Central memory CD4-positive, alpha-beta T cell (primary cell): Measurements from ENCODE around the gene GABRG2.
"Not testable (repeated sequence)": the region's sequence is repeated elsewhere in the genome, so short reads cannot be mapped to it uniquely, and the experiment has no call there.

Experiments
- DNase-seq: peaks from one replicate; pipeline ENCODE4 v3.0.0; 2022
- total RNA-seq, 3 experiments: gene quantifications; one replicate each; lab custom pipeline; 2026; lab: John Stamatoyannopoulos, UW

Gene GABRG2
- 0 reads per million in 3 experiments for total RNA-seq

GRCh38 chr5:162067655-162068411, at the start of gene GABRG2:
Gene GABRG2, plus strand, starts transcription at chr5:162067773. Its CDS starts 227 bp downstream, at chr5:162068000.
- DNase-seq, result no peak

GRCh38 chr5:162025312-162025711, 42.3 kb upstream of the GABRG2 start:
- DNase-seq, result no peak

- no peak for DNase-seq
These were observed 40.8 kb upstream of the GABRG2 start for GRCh38 chr5:162026803-162027202.

GRCh38 chr5:162037431-162037830, 30.1 kb upstream of the GABRG2 start:
- DNase-seq, result no peak

GRCh38 chr5:162047279-162047678, 20.3 kb upstream of the GABRG2 start:
- no peak for DNase-seq

GRCh38 chr5:162052676-162053075, 14.9 kb upstream of the GABRG2 start:
- DNase-seq, result no peak

GRCh38 chr5:162055095-162055494, 12.5 kb upstream of the GABRG2 start:
- not testable (repeated sequence) for DNase-seq

- DNase-seq, result no peak
These were observed 411 bp upstream of the GABRG2 start for GRCh38 chr5:162067162-162067561.

- DNase-seq, result no peak
These were observed 839 bp downstream of the GABRG2 start for GRCh38 chr5:162068412-162068811.

- DNase-seq, result no peak
These were observed 1.4 kb downstream of the GABRG2 start for GRCh38 chr5:162068936-162069335.

- DNase-seq, result no peak
These were observed 11.2 kb downstream of the GABRG2 start for GRCh38 chr5:162078805-162079204.

GRCh38 chr5:162091336-162091735, 23.8 kb downstream of the GABRG2 start:
- DNase-seq, result no peak

- DNase-seq, result no peak
These were observed 28.9 kb downstream of the GABRG2 start for GRCh38 chr5:162096448-162096847.

GRCh38 chr5:162107591-162107990, 40.0 kb downstream of the GABRG2 start:
- no peak for DNase-seq

GRCh38 chr5:162119801-162120200, 52.2 kb downstream of the GABRG2 start:
- DNase-seq, result no peak

GRCh38 chr5:162128117-162128516, 60.5 kb downstream of the GABRG2 start:
- no peak for DNase-seq

- no peak for DNase-seq
These were observed 64.8 kb downstream of the GABRG2 start for GRCh38 chr5:162132348-162132747.

GRCh38 chr5:162139190-162139589, 71.6 kb downstream of the GABRG2 start:
- DNase-seq, result no peak

GRCh38 chr5:162154242-162154641, 86.7 kb downstream of the GABRG2 start:
- no peak for DNase-seq

- no peak for DNase-seq
These were observed 92.8 kb downstream of the GABRG2 start for GRCh38 chr5:162160401-162160800.

GRCh38 chr5:162163663-162164062, 96.1 kb downstream of the GABRG2 start:
- DNase-seq, result no peak

- DNase-seq, result no peak
These were observed 106.9 kb downstream of the GABRG2 start for GRCh38 chr5:162174358-162174974.

- no peak for DNase-seq
These were observed 119.8 kb downstream of the GABRG2 start for GRCh38 chr5:162187371-162187770.

- no peak for DNase-seq
These were observed 122.1 kb downstream of the GABRG2 start for GRCh38 chr5:162189719-162190118.
